Thyroid gland (tissue), 4 donors: Measurements from ENCODE around the gene FOXN3. TPM values are rescaled to one million over a fixed set of nuclear protein-coding genes. Genes with fewer than 3 reads are reported as not detected.

ENCODE experiments used
- DNase-seq, 2 donors: peaks; one replicate each; pipeline ENCODE4 v3.0.0-alpha.2; 2019
- H3K27ac ChIP-seq, 3 donors: fragments of 200-600 bp; sonication (generic); 1 replicate in 2 of 3; 2 replicates in 1 of 3; pipeline ENCODE4 v1.5.1; 2016 to 2019; ENCODE audit warnings: mild to moderate bottlenecking in 1 of 3, moderate library complexity in 1 of 3
- H3K27me3 ChIP-seq: fragments of 200-600 bp; sonication (generic); one replicate; pipeline ENCODE4 v1.5.1; 2019
- H3K36me3 ChIP-seq, 2 donors: fragments of 200-600 bp; sonication (generic); one replicate each; pipeline ENCODE4 v1.5.1; 2016 to 2019
- H3K4me1 ChIP-seq, 2 donors: fragments of 200-600 bp; sonication (generic); one replicate each; pipeline ENCODE4 v1.5.1; 2017 to 2019
- H3K4me3 ChIP-seq, 3 donors: fragments of 200-600 bp; sonication (generic); replicated peaks in 1 of 3; 1 replicate in 2 of 3; 2 replicates in 1 of 3; pipeline ENCODE4 v1.5.1; 2016; ENCODE audit warnings: mild to moderate bottlenecking in 1 of 3
- H3K9me3 ChIP-seq: fragments of 200-600 bp; sonication (generic); one replicate; pipeline ENCODE4 v1.5.1; 2017
- CTCF ChIP-seq, 6 experiments: fragments of 200-600 bp in 3 of 6; fragments of 450-650 bp in 3 of 6; sonication (generic) in 3 of 6; IDR thresholded peaks; one replicate each; pipeline ENCODE4 v1.5.1; 2016 to 2019; ENCODE audit warnings: antibody characterized with exemption in 6 of 6, mild to moderate bottlenecking in 2 of 6, inconsistent platforms in 1 of 6, moderate library complexity in 1 of 6
- POLR2A ChIP-seq, 2 donors: fragments of 450-650 bp; IDR thresholded peaks; one replicate each; pipeline ENCODE4 v1.6.1; 2017; ENCODE audit warnings: antibody characterized with exemption in 2 of 2, mild to moderate bottlenecking in 2 of 2, moderate library complexity in 1 of 2
- WGBS, 2 donors: methylation state at CpG; one replicate each; pipeline ENCODE4 v1.1.5; 2017; 5-methylcytosine and 5-hydroxymethylcytosine counted together
- intact Hi-C: fragments of 100-400 bp; cut with DNase I; formaldehyde crosslinking; loops from one replicate; pipeline ENCODE4 v1.15.1; 2023
- total RNA-seq, 4 donors: library from RNA; depleted of rRNA; stranded (reverse); fragments of >200 nt; gene quantifications; one replicate each; pipeline ENCODE4 v1.2.3, GENCODE V29; 2016

The FOXN3 gene
- total RNA-seq, 4 donors from 2014 or later: 38.7 to 70.1 (median 43.1) TPM

- H3K4me1 ChIP-seq: peaks cover 0 to 4% of the 10 kb centered on the region in 2 donors
- no peaks in the 10 kb centered on the region for H3K36me3 ChIP-seq
- WGBS, 2 donors: 94 to 95% methylated on average over 4 of the region's 4 CpGs
- H3K27me3 ChIP-seq: no peaks in the 10 kb centered on the region
- intact Hi-C loops: no loop called here
- H3K4me3 ChIP-seq: no peak overlapping the region
- no peak overlapping the region for H3K27ac ChIP-seq
- no peaks in the 10 kb centered on the region for H3K9me3 ChIP-seq
- no peak for TF ChIP-seq POLR2A (IDR thresholded peaks at IDR 0.05)
- TF ChIP-seq CTCF (IDR thresholded peaks at IDR 0.05): no peak
- DNase-seq: no peak
Measured at GRCh38 chr14:89262041-89262440, 155.0 kb downstream of the FOXN3 start.

- WGBS, 2 donors: 96 to 100% methylated on average over 1 of the region's 1 CpG
- no peak overlapping the region for H3K27ac ChIP-seq
- intact Hi-C loops: no loop called here
- TF ChIP-seq POLR2A (IDR thresholded peaks at IDR 0.05) (no peak), CTCF (IDR thresholded peaks at IDR 0.05) (no peak)
- no peak for DNase-seq
- no peaks in the 10 kb centered on the region for H3K27me3 ChIP-seq
- H3K4me1 ChIP-seq: peaks cover 0 to 4% of the 10 kb centered on the region in 2 donors
- no peak overlapping the region for H3K4me3 ChIP-seq
- no peaks in the 10 kb centered on the region for H3K9me3 ChIP-seq
- H3K36me3 ChIP-seq: no peaks in the 10 kb centered on the region
Measured at GRCh38 chr14:89260898-89261297, 156.1 kb downstream of the FOXN3 start.

DNA sequence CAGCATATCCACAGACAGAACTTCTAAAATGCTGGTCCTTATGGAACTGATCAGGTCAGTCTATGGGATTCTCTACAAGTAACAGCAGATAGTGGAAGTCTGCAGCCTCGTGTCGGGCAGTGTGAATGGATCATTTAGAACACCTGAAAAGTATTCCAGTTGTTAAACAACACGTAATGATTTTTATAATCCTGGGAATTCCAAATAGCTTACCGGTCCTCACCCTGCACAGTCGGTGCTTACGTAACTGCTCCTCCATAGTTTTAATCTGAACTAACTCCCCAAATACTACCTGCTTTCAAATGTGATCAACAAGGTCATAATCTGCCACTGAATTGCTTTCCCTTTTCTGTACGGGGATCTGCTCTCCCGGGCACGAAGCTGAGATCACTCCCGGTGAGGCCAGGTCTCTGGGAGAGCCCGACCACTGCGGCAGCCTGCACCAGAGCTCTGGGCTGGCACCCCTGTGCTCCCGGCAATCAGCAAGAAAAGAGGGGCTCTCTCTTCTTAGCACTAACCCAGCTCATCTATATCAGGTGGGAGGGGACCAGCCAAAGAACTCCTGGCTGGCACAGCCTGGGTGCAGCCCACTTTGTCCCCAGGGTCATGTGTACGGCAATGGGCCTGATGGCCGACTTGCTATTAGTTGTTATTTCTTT is 157.0 kb downstream of the FOXN3 start:
- Histone ChIP-seq H3K27me3 (no peaks in the 10 kb centered on the region), H3K4me3 (no peak overlapping the region), H3K27ac (no peak overlapping the region), H3K36me3 (no peaks in the 10 kb centered on the region), H3K9me3 (no peaks in the 10 kb centered on the region), H3K4me1 (peaks cover 0 to 4% of the 10 kb centered on the region in 2 donors)
- TF ChIP-seq POLR2A (IDR thresholded peaks at IDR 0.05) (no peak), CTCF (IDR thresholded peaks at IDR 0.05) (no peak)
- intact Hi-C loops: no loop called here
- no peak for DNase-seq
- WGBS, 2 donors: 87 to 89% methylated on average over 15 of the region's 15 CpGs

- peaks cover 0 to 4% of the 10 kb centered on the region in 2 donors for H3K4me1 ChIP-seq
- WGBS, 2 donors: 83 to 90% methylated on average over 6 of the region's 6 CpGs
- H3K27me3 ChIP-seq: no peaks in the 10 kb centered on the region
- intact Hi-C loops: no loop called here
- no peak overlapping the region for H3K27ac ChIP-seq
- H3K4me3 ChIP-seq: no peak overlapping the region
- no peak for TF ChIP-seq CTCF (IDR thresholded peaks at IDR 0.05)
- no peaks in the 10 kb centered on the region for H3K36me3 ChIP-seq
- no peaks in the 10 kb centered on the region for H3K9me3 ChIP-seq
- DNase-seq: no peak
Measured at GRCh38 chr14:89258728-89259273, 158.2 kb downstream of the FOXN3 start.

- 88 to 100% methylated on average over 1 of the region's 1 CpG for WGBS, 2 donors
- Histone ChIP-seq H3K27ac (no peak overlapping the region), H3K4me1 (no peaks in the 10 kb centered on the region), H3K4me3 (no peak overlapping the region), H3K36me3 (no peaks in the 10 kb centered on the region), H3K27me3 (no peaks in the 10 kb centered on the region), H3K9me3 (no peaks in the 10 kb centered on the region)
- no peak for DNase-seq
- intact Hi-C loops: no loop called here
- TF ChIP-seq CTCF (IDR thresholded peaks at IDR 0.05): no peak
- TF ChIP-seq POLR2A (IDR thresholded peaks at IDR 0.05): no peak
Measured at GRCh38 chr14:89256951-89257350, 160.1 kb downstream of the FOXN3 start.
